HCT116 (cell line): ENCODE data around the gene SLC25A51. TPM values are rescaled to one million over a fixed set of nuclear protein-coding genes. Genes with fewer than 3 reads are reported as not detected.

Experiments used
- ATAC-seq: fragments of 200-7000 bp; cut with Tn5 transposase; 2 replicates; pipeline ENCODE4 v1.9.1; 2020; ENCODE audit warnings: mild to moderate bottlenecking, moderate library complexity
- BruUV-seq: library from RNA; stranded (reverse); fragments of 400-500 nt; replicated peaks from 2 replicates; lab custom pipeline; 2021; lab: Mats Ljungman, UMichigan
- CTCF ChIA-PET: fragments of 300-600 bp; sonication (Branson Sonifier 250); formaldehyde crosslinking; loops from one replicate; lab custom pipeline; 2021; ENCODE audit warnings: antibody characterized with exemption; lab: Charles Lee
- POLR2A ChIA-PET: fragments of 300-600, 350-600 bp; sonication (Branson Sonifier 250); formaldehyde crosslinking; loops from one replicate; lab custom pipeline; 2021; ENCODE audit warnings: antibody characterized with exemption; lab: Charles Lee
- RAD21 ChIA-PET, 2 experiments: fragments of 300-600 bp; sonication (Branson Sonifier 250); formaldehyde crosslinking; loops; one replicate each; lab custom pipeline; 2023; ENCODE audit warnings: low total read pairs in 2 of 2; ENCODE audit not compliant: uncharacterized antibody in 2 of 2, unreplicated experiment in 2 of 2, low non-redundant PET in 1 of 2; lab: Charles Lee
- DNase-seq: peaks from one replicate; pipeline ENCODE4 v3.0.0-alpha.2; 2010; ENCODE audit warnings: low read depth, low spot score
- H2AFZ ChIP-seq: fragments of 200-600 bp; shearing (Covaris generic), sonication (generic); 2 replicates; pipeline ENCODE4 v1.6.1; 2017; ENCODE audit warnings: low read depth, mixed run types, mixed read lengths, antibody characterized with exemption, low read length; ENCODE audit not compliant: poor library complexity, severe bottlenecking
- H3K27ac ChIP-seq: 2 replicates; pipeline ENCODE4 v1.5.1; 2012; ENCODE audit warnings: low read depth, low read length
- H3K27me3 ChIP-seq: fragments of 200-600 bp; sonication (generic); 2 replicates; pipeline ENCODE4 v1.6.1; 2016; ENCODE audit warnings: mixed run types, low read length, mixed read lengths; ENCODE audit not compliant: insufficient read depth
- H3K36me3 ChIP-seq, 2 experiments: fragments of 200-500 bp in 1 of 2; fragments of 200-600 bp in 1 of 2; sonication (Bioruptor generic) in 1 of 2; sonication (generic) in 1 of 2; 2 replicates each; pipeline versions ENCODE4 v1.5.1 to v1.6.1; 2014 to 2016; ENCODE audit warnings: low read length in 2 of 2, inconsistent platforms in 1 of 2, mixed read lengths in 1 of 2, mixed run types in 1 of 2; ENCODE audit not compliant: insufficient read depth in 2 of 2, control insufficient read depth in 1 of 2
- H3K4me1 ChIP-seq, 2 experiments: fragments of 200-600 bp in 1 of 2; sonication (generic) in 1 of 2; 2 replicates each; pipeline versions ENCODE4 v1.5.1 to v1.6.1; 2012 to 2017; ENCODE audit warnings: low read length in 2 of 2, inconsistent platforms in 1 of 2, mild to moderate bottlenecking in 1 of 2, mixed read lengths in 1 of 2, mixed run types in 1 of 2, moderate library complexity in 1 of 2; ENCODE audit not compliant: insufficient read depth in 2 of 2, control insufficient read depth in 1 of 2
- H3K4me2 ChIP-seq: fragments of 200-600 bp; sonication (generic); 2 replicates; pipeline ENCODE4 v1.6.1; 2017; ENCODE audit warnings: mixed run types, low read length, mixed read lengths
- H3K4me3 ChIP-seq, 2 experiments: fragments of 200-600 bp in 1 of 2; sonication (generic) in 1 of 2; replicated peaks in 1 of 2; 2 replicates each; pipeline ENCODE4 v1.5.1; 2011 to 2016; ENCODE audit warnings: low read length in 2 of 2, control low read depth in 1 of 2, low read depth in 1 of 2, mild to moderate bottlenecking in 1 of 2, mixed read lengths in 1 of 2, mixed run types in 1 of 2
- H3K79me2 ChIP-seq: fragments of 200-600 bp; sonication (generic); 2 replicates; pipeline ENCODE4 v1.6.1; 2017; ENCODE audit warnings: mild to moderate bottlenecking, mixed run types, low read length, moderate library complexity, mixed read lengths; ENCODE audit not compliant: insufficient read depth
- H3K9ac ChIP-seq: fragments of 200-600 bp; sonication (generic); 2 replicates; pipeline ENCODE4 v1.6.1; 2016; ENCODE audit warnings: low read length, mixed read lengths
- H3K9me2 ChIP-seq: fragments of 200-600 bp; sonication (generic), shearing (Covaris generic); 2 replicates; pipeline ENCODE4 v1.6.1; 2017; ENCODE audit warnings: mixed run types, mild to moderate bottlenecking, moderate library complexity; ENCODE audit not compliant: insufficient read depth
- H3K9me3 ChIP-seq, 2 experiments: fragments of 200-500 bp in 1 of 2; fragments of 200-600 bp in 1 of 2; sonication (Bioruptor generic) in 1 of 2; sonication (generic) in 1 of 2; 2 replicates each; pipeline ENCODE4 v1.6.1; 2014 to 2017; ENCODE audit warnings: low read length in 2 of 2, mixed read lengths in 2 of 2, inconsistent platforms in 1 of 2, low read depth in 1 of 2, mild to moderate bottlenecking in 1 of 2, mixed run types in 1 of 2, moderate library complexity in 1 of 2; ENCODE audit not compliant: control insufficient read depth in 1 of 2, insufficient read depth in 1 of 2
- H4K20me1 ChIP-seq: fragments of 200-600 bp; sonication (generic), shearing (Covaris generic); 2 replicates; pipeline ENCODE4 v1.6.1; 2017; ENCODE audit warnings: mixed run types, mild to moderate bottlenecking, moderate library complexity; ENCODE audit not compliant: insufficient read depth
- EGR1 ChIP-seq: IDR thresholded peaks from 2 replicates; pipeline ENCODE4 v1.6.1; 2012; ENCODE audit warnings: low read depth
- EZH2 ChIP-seq: fragments of 200-600 bp; sonication (generic); IDR thresholded peaks from 2 replicates; pipeline ENCODE4 v1.6.1; 2017; ENCODE audit warnings: antibody characterized with exemption, mixed run types
- EZH2phosphoT487 ChIP-seq: fragments of 200-600 bp; IDR thresholded peaks from 2 replicates; pipeline ENCODE4 v1.6.1; 2018; ENCODE audit warnings: antibody characterized with exemption, borderline replicate concordance
- FOSL1 ChIP-seq: IDR thresholded peaks from 2 replicates; pipeline ENCODE4 v1.6.1; 2012; ENCODE audit warnings: low read depth
- JUND ChIP-seq: IDR thresholded peaks from 2 replicates; pipeline ENCODE4 v1.6.1; 2012
- SP1 ChIP-seq: IDR thresholded peaks from 2 replicates; pipeline ENCODE4 v1.6.1; 2012; ENCODE audit warnings: low read depth
- SRF ChIP-seq: IDR thresholded peaks from 2 replicates; pipeline ENCODE4 v1.6.1; 2012; ENCODE audit warnings: low read depth
- TCF7L2 ChIP-seq: IDR thresholded peaks from 2 replicates; pipeline ENCODE4 v1.7.0; 2011; ENCODE audit warnings: borderline replicate concordance, inconsistent platforms; ENCODE audit not compliant: insufficient read depth, insufficient read length; ENCODE audit errors: extremely low read depth
- ZNF274 ChIP-seq: fragments of 200-500 bp; sonication (Bioruptor generic); IDR thresholded peaks from 2 replicates; pipeline ENCODE4 v1.6.1; 2014; ENCODE audit warnings: mild to moderate bottlenecking, low read depth, low read length, inconsistent platforms
- intact Hi-C: fragments of 100-400 bp; cut with micrococcal nuclease; formaldehyde crosslinking; loops from 2 replicates; pipeline ENCODE4 v1.10.0; 2022
- total RNA-seq: library from RNA; stranded (reverse); gene quantifications from one replicate; pipeline ENCODE4 v1.2.1, GENCODE V29; 2021; ENCODE audit not compliant: unreplicated experiment

SLC25A51 gene
- total RNA-seq, 1 experiment from 2014 or later, result 27.3 TPM

DNA sequence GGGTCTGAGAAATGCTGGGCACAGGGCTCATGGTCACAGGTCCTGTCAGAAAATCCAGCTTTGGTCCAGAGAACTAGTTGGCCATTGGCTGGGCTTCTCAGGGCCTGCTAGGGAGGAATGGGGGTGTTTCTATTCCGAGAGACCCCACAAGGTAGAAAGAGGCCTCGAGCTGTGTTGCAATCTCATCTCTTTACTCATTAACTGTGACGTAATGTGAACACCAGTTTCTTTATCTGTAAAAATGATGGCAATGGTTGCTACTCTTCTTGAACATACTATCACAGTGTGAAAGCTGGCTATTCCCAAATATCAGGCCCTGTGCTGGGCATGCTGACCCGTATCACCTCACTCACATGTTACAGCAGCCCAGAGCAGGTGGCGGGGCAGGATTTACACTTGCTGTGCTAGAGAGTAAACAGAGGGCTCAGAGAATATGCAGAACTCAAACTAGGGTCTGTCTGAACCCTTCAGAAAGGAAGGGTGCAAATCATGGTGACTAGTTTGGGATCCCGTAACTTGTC, 35.7 kb upstream of the SLC25A51 start:
- intact Hi-C loops, result no loop called here
- no peak overlapping the region for H3K4me2 ChIP-seq
- no peak for TF ChIP-seq EGR1
- TF ChIP-seq EZH2phosphoT487, result no peak
- TF ChIP-seq FOSL1, result no peak
- TF ChIP-seq TCF7L2, result no peak
- TF ChIP-seq ZNF274, result no peak
- no peak for TF ChIP-seq EZH2
- RAD21 ChIA-PET, result no interaction called here
- no peak overlapping the region for H3K9ac ChIP-seq
- DNase-seq (no peak), ATAC-seq (no peak)
- POLR2A ChIA-PET, result no interaction called here
- H3K27ac ChIP-seq, result no peak overlapping the region
- CTCF ChIA-PET, result no interaction called here
- H3K4me3 ChIP-seq, result no peak overlapping the region
- H3K4me1 ChIP-seq, result peaks cover 59 to 69% of the 10 kb centered on the region in 2 experiments
- no TSS peak for BruUV-seq
- H3K79me2 ChIP-seq, result peaks cover 5% of the 10 kb centered on the region; the same call in 1 of the 2 replicates
- no peaks in the 10 kb centered on the region for H3K27me3 ChIP-seq
- H2AFZ ChIP-seq, result no peak overlapping the region
- no peaks in the 10 kb centered on the region for H3K9me3 ChIP-seq
- H4K20me1 ChIP-seq, result no peaks in the 10 kb centered on the region; the same call in 1 of the 2 replicates
- peaks cover 0 to 13% of the 10 kb centered on the region in 2 experiments; a peak in 1 of 4 replicates for H3K36me3 ChIP-seq
- no peaks in the 10 kb centered on the region for H3K9me2 ChIP-seq

GRCh38 chr9:37938121-37938891, 34.4 kb upstream of the SLC25A51 start:
- Histone ChIP-seq H3K79me2 (peaks cover 5% of the 10 kb centered on the region; the same call in 1 of the 2 replicates), H3K27ac (peak overlapping the region; percentile 32), H3K9me2 (no peaks in the 10 kb centered on the region), H3K9ac (peak overlapping the region; percentile 22; the same call in 1 of the 2 replicates), H2AFZ (no peak overlapping the region), H3K36me3 (peaks cover 0 to 13% of the 10 kb centered on the region in 2 experiments; a peak in 1 of 4 replicates), H3K27me3 (no peaks in the 10 kb centered on the region), H3K4me1 (peaks cover 46 to 56% of the 10 kb centered on the region in 2 experiments), H3K4me3 (no peak overlapping the region), H3K4me2 (peak overlapping the region; percentile 56), H4K20me1 (no peaks in the 10 kb centered on the region), H3K9me3 (no peaks in the 10 kb centered on the region)
- ATAC-seq (peak; percentile 64), DNase-seq (no peak)
- BruUV-seq, result no TSS peak
- CTCF ChIA-PET, result interaction anchor here (0.7 to 1.2 kb wide), 2 partner anchors 9 to 326 kb away, joined by 3 read pairs; no protein-coding TSS in a partner anchor
- POLR2A ChIA-PET, result no interaction called here
- RAD21 ChIA-PET, result no interaction called here
- intact Hi-C loops, result no loop called here
- TF ChIP-seq FOSL1 (peak; percentile 43; the same call in 1 of the 2 replicates), JUND (peak; percentile 55), SRF (no peak), SP1 (peak; percentile 43; the same call in 1 of the 2 replicates)
